KMS-11 (cell line): ENCODE results near the gene NGF.

ENCODE experiments used
- H2AFZ ChIP-seq: fragments of 200-600 bp; sonication (generic); 2 replicates; pipeline ENCODE4 v1.6.1; 2016; ENCODE audit warnings: antibody characterized with exemption, mixed run types, low read depth
- H3K27ac ChIP-seq: fragments of 200-600 bp; sonication (generic); 2 replicates; pipeline ENCODE4 v1.6.1; 2016; ENCODE audit warnings: mild to moderate bottlenecking, mixed run types
- H3K27me3 ChIP-seq: fragments of 200-600 bp; sonication (generic); 2 replicates; pipeline ENCODE4 v1.6.1; 2017; ENCODE audit warnings: mild to moderate bottlenecking, low read depth, mixed run types, moderate library complexity; ENCODE audit not compliant: insufficient read depth
- H3K36me3 ChIP-seq: fragments of 200-600 bp; sonication (generic); 2 replicates; pipeline ENCODE4 v1.6.1; 2017; ENCODE audit warnings: mild to moderate bottlenecking, mixed run types; ENCODE audit not compliant: insufficient read depth
- H3K4me1 ChIP-seq: fragments of 200-600 bp; sonication (generic); 2 replicates; pipeline ENCODE4 v1.6.1; 2016; ENCODE audit warnings: mild to moderate bottlenecking, low read depth, mixed run types; ENCODE audit not compliant: poor library complexity, severe bottlenecking
- H3K4me2 ChIP-seq: fragments of 200-600 bp; sonication (generic); 2 replicates; pipeline ENCODE4 v1.7.0; 2016; ENCODE audit warnings: mild to moderate bottlenecking, mixed run types
- H3K4me3 ChIP-seq: fragments of 200-600 bp; sonication (generic); IDR thresholded peaks from 2 replicates; pipeline ENCODE4 v1.6.1; 2017; ENCODE audit warnings: low read depth, low read length, mixed read lengths; ENCODE audit not compliant: insufficient read depth
- H3K79me2 ChIP-seq: fragments of 200-600 bp; sonication (generic); 2 replicates; pipeline ENCODE4 v1.6.1; 2016; ENCODE audit warnings: low read depth, mixed run types; ENCODE audit not compliant: insufficient read depth
- H3K9ac ChIP-seq: fragments of 200-600 bp; sonication (generic); 2 replicates; pipeline ENCODE4 v1.6.1; 2016; ENCODE audit warnings: mild to moderate bottlenecking, mixed run types
- H4K20me1 ChIP-seq: fragments of 200-600 bp; sonication (generic); 2 replicates; pipeline ENCODE4 v1.6.1; 2016; ENCODE audit warnings: mild to moderate bottlenecking, mixed run types; ENCODE audit not compliant: insufficient read depth
- TF ChIP-seq, protein P1 (sequence below): fragments of 200-600 bp; sonication (generic); conservative IDR thresholded peaks from 2 replicates; pipeline ENCODE4 v1.6.1; 2017; ENCODE audit warnings: low read depth, mild to moderate bottlenecking, antibody characterized with exemption, low read length, moderate library complexity, mixed read lengths

Gene NGF

DNA sequence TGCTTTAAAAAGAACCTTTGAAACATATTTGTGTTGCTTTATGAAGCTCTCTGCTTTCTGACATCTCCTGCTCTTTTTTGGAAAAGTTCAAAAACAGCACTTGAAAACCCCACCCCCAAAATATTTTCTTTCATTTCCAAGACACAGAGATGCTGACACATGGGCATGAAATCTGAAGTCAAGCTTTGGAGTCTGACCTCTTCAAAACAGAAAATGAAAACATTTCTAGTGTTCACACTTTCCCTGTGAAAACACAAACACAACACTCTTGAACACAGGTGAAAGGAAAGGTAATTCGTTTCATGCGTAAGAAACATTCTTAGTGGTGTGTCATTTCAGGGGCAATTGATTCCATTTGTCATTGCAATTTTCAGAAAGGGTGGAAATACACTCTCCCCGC, 10.8 kb downstream of the NGF start:
- no peaks in the 10 kb centered on the region for H4K20me1 ChIP-seq
- no peaks in the 10 kb centered on the region for H3K27me3 ChIP-seq
- H2AFZ ChIP-seq = no peak overlapping the region
- H3K79me2 ChIP-seq = no peaks in the 10 kb centered on the region
- H3K4me1 ChIP-seq = no peaks in the 10 kb centered on the region
- H3K4me2 ChIP-seq = no peak overlapping the region
- TF ChIP-seq, protein P1, sequence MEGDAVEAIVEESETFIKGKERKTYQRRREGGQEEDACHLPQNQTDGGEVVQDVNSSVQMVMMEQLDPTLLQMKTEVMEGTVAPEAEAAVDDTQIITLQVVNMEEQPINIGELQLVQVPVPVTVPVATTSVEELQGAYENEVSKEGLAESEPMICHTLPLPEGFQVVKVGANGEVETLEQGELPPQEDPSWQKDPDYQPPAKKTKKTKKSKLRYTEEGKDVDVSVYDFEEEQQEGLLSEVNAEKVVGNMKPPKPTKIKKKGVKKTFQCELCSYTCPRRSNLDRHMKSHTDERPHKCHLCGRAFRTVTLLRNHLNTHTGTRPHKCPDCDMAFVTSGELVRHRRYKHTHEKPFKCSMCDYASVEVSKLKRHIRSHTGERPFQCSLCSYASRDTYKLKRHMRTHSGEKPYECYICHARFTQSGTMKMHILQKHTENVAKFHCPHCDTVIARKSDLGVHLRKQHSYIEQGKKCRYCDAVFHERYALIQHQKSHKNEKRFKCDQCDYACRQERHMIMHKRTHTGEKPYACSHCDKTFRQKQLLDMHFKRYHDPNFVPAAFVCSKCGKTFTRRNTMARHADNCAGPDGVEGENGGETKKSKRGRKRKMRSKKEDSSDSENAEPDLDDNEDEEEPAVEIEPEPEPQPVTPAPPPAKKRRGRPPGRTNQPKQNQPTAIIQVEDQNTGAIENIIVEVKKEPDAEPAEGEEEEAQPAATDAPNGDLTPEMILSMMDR = no peak
- no peak overlapping the region for H3K4me3 ChIP-seq
- no peaks in the 10 kb centered on the region for H3K36me3 ChIP-seq
- no peak overlapping the region for H3K9ac ChIP-seq
- no peak overlapping the region for H3K27ac ChIP-seq

DNA sequence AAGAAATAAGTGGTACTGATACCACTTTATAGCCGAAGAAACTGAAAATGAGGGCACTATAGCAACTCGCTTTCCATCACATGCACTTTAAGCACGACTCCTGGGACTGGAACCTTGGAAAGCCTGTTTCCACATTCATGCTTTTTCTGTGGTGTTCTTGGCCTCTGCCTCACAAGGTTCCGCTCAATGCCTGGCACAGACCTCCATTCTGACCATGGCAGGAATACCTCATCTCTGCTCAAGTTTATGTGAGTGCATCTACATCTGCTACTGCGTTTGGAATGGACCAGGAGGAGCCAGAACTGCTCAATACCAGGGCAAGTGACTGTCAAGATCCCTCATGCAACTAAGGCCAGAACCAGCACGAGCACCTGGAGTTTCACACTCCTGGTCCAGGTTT, 11.6 kb downstream of the NGF start:
- Histone ChIP-seq H3K9ac (no peak overlapping the region), H4K20me1 (no peaks in the 10 kb centered on the region), H2AFZ (no peak overlapping the region), H3K27ac (no peak overlapping the region), H3K36me3 (no peaks in the 10 kb centered on the region), H3K4me2 (no peak overlapping the region), H3K4me3 (no peak overlapping the region), H3K27me3 (no peaks in the 10 kb centered on the region), H3K79me2 (no peaks in the 10 kb centered on the region), H3K4me1 (no peaks in the 10 kb centered on the region)
- TF ChIP-seq, protein P1 = no peak

- Histone ChIP-seq H3K4me1 (no peaks in the 10 kb centered on the region), H3K79me2 (no peaks in the 10 kb centered on the region), H3K4me2 (no peak overlapping the region), H3K27ac (no peak overlapping the region), H3K4me3 (no peak overlapping the region), H4K20me1 (no peaks in the 10 kb centered on the region), H3K9ac (no peak overlapping the region), H3K36me3 (no peaks in the 10 kb centered on the region), H2AFZ (no peak overlapping the region), H3K27me3 (no peaks in the 10 kb centered on the region)
- TF ChIP-seq, protein P1 = no peak
Observed at GRCh38 chr1:115325874-115326273, 12.2 kb downstream of the NGF start.

GRCh38 chr1:115324649-115325420, 13.2 kb downstream of the NGF start:
- H2AFZ ChIP-seq = no peak overlapping the region
- no peaks in the 10 kb centered on the region for H3K36me3 ChIP-seq
- no peaks in the 10 kb centered on the region for H3K4me1 ChIP-seq
- no peaks in the 10 kb centered on the region for H3K79me2 ChIP-seq
- H3K9ac ChIP-seq = no peak overlapping the region
- H4K20me1 ChIP-seq = no peaks in the 10 kb centered on the region
- no peak overlapping the region for H3K4me2 ChIP-seq
- H3K4me3 ChIP-seq = no peak overlapping the region
- no peak overlapping the region for H3K27ac ChIP-seq
- TF ChIP-seq, protein P1 = no peak
- no peaks in the 10 kb centered on the region for H3K27me3 ChIP-seq
